ENCODE results near the gene LENG8. TPM values are rescaled to one million over a fixed set of nuclear protein-coding genes. Genes with fewer than 3 reads are reported as not detected.

The LENG8 gene
- total and polyA plus RNA-seq, 2 of the 8 experiments (the other 6 are each of a cell fraction or from before 2014, with no cell fraction given): 62.2 to 108 TPM

DNA sequence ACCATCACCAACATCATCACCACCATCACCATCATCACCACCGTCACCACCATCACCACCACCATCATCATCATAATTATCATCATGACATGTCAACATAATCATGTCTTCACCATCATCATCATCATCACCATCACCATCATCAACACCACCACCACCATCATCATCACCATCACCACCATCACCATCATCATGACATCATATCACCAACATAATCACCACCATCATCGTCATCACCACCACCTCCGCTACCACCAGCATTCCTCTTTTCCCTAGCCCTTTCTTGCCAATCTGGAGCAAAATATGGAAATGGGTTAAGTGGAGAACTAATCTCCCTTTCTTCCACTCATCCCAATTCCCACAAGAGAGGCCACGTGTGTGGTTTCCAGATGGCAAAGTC, 34.8 kb upstream of the LENG8 start:
- Histone ChIP-seq H3K79me1 (ENCODE audit: low read depth, low read length) (peaks cover 11% of the 10 kb centered on the region; the same call in 1 of the 2 replicates), H3K14ac (ENCODE audit: insufficient read length) (no peak overlapping the region), H2BK20ac (ENCODE audit: low read length) (no peak overlapping the region), H3K27me3 (replicated peaks in 1 of 4; ENCODE audit: control insufficient read depth in 3 of 4, extremely low read depth in 1 of 4, insufficient read depth in 3 of 4, low read length in 3 of 4) (peaks cover 6 to 25% (median 21%) of the 10 kb centered on the region in 4 experiments), H3K56ac (replicated peaks; ENCODE audit: insufficient read length, low read depth, low read length) (no peak overlapping the region), H3K27ac (ENCODE audit: low read depth, low read length) (no peak overlapping the region), H2BK120ac (replicated peaks; ENCODE audit: low read depth, low read length) (no peak overlapping the region), H2AK5ac (ENCODE audit: low read depth, low read length) (0 out of 2 replicates have a peak overlapping the region, but pooled peaks have one; percentile 59), H3K9ac (replicated peaks in 1 of 4; ENCODE audit: extremely low read depth in 1 of 4, low read depth in 3 of 4, low read length in 3 of 4) (no peak overlapping the region), H3K4me3 (ENCODE audit: extremely low read depth in 1 of 4, insufficient read depth in 2 of 4, low read depth in 3 of 4, low read length in 4 of 4) (no peak overlapping the region), H3K9me3 (ENCODE audit: insufficient read depth in 2 of 2, low read depth in 1 of 2, low read length in 1 of 2) (peaks cover 0 to 6% of the 10 kb centered on the region in 2 experiments; a peak in 1 of 4 replicates), H3K18ac (ENCODE audit: extremely low read depth, low read length) (no peak overlapping the region), H2BK5ac (ENCODE audit: low read depth, low read length) (no peak overlapping the region), H3K4ac (replicated peaks; ENCODE audit: insufficient read length, low read depth, low read length) (no peak overlapping the region), H3K79me2 (ENCODE audit: control insufficient read depth in 1 of 2, insufficient read depth in 2 of 2, low read length in 2 of 2) (peaks cover 7 to 8% of the 10 kb centered on the region in 2 experiments; a peak in 2 of 4 replicates), H4K5ac (ENCODE audit: insufficient read length, low read depth, low read length) (no peak overlapping the region), H3K4me2 (ENCODE audit: insufficient read depth in 1 of 2, low read depth in 2 of 2, low read length in 2 of 2) (no peak overlapping the region; a peak in 1 of 4 replicates), H3K23ac (ENCODE audit: insufficient read length) (no peak overlapping the region), H4K8ac (ENCODE audit: extremely low read depth, insufficient read depth, low read length) (no peak overlapping the region), H2BK15ac (ENCODE audit: low read length) (no peak overlapping the region), H2BK12ac (ENCODE audit: low read depth, low read length) (peak overlapping the region; percentile 71; the same call in 1 of the 2 replicates), H3K4me1 (replicated peaks in 1 of 4; ENCODE audit: control insufficient read depth in 3 of 4, insufficient read depth in 4 of 4, low read length in 3 of 4) (peaks cover 4 to 26% (median 18%) of the 10 kb centered on the region in 4 experiments), H4K91ac (replicated peaks; ENCODE audit: insufficient read length, low read length) (no peak overlapping the region), H4K20me1 (replicated peaks in 1 of 2; ENCODE audit: control insufficient read depth in 1 of 2, insufficient read depth in 2 of 2, low read length in 2 of 2) (peaks cover 0 to 7% of the 10 kb centered on the region in 2 experiments), H3K23me2 (ENCODE audit: low read depth, low read length) (peaks cover 26% of the 10 kb centered on the region), H2AFZ (ENCODE audit: low read length) (no peak overlapping the region), H3K36me3 (ENCODE audit: control insufficient read depth in 2 of 4, insufficient read depth in 4 of 4, low read length in 3 of 4) (peaks cover 0 to 7% (median 0%) of the 10 kb centered on the region in 4 experiments; a peak in 3 of 8 replicates)
- POLR2A ChIA-PET (ENCODE audit: partially characterized antibody): no interaction called here
- 92% methylated on average over 4 of the region's 4 CpGs; no CpG with 5 or more reads in 1 of the 2 experiments for WGBS, 2 experiments (ENCODE audit: extremely low coverage in 1 of 2, insufficient coverage in 1 of 2, insufficient read length in 1 of 2, insufficient replicate concordance in 2 of 2, low coverage in 1 of 2, low lambda C conversion rate in 2 of 2, missing lambda C conversion rate in 1 of 2)
- DNase-seq (ENCODE audit: low read depth in 1 of 2, low spot score in 2 of 2): no peak
- no peak for FAIRE-seq
- CTCF ChIA-PET (ENCODE audit: partially characterized antibody): interaction anchor here (2.7 kb wide), 1 partner anchor 14 kb away, joined by 39 read pairs; no protein-coding TSS in a partner anchor
- TF ChIP-seq BACH1 (IDR thresholded peaks at IDR 0.05; ENCODE audit: low read length) (no peak), TEAD4 (IDR thresholded peaks at IDR 0.05; ENCODE audit: low read depth, low read length) (no peak), CHD2 (IDR thresholded peaks at IDR 0.05; ENCODE audit: low read length) (no peak), CREB1 (IDR thresholded peaks at IDR 0.05) (no peak), CTBP2 (IDR thresholded peaks at IDR 0.05; ENCODE audit: borderline replicate concordance, insufficient read depth, insufficient read length, low read length) (no peak), MAFK (IDR thresholded peaks at IDR 0.05; ENCODE audit: low read depth, low read length) (no peak), TAF7 (optimal IDR thresholded peaks at IDR 0.05; ENCODE audit: borderline replicate concordance, low read depth, low read length) (no peak), TBP (IDR thresholded peaks at IDR 0.05; ENCODE audit: low read depth, low read length) (no peak), JUN (IDR thresholded peaks at IDR 0.05; ENCODE audit: low read depth, low read length) (no peak), SP1 (IDR thresholded peaks at IDR 0.05; ENCODE audit: low read depth, low read length) (no peak), EP300 (IDR thresholded peaks at IDR 0.05; ENCODE audit: borderline replicate concordance in 1 of 2, low read depth in 2 of 2, low read length in 2 of 2) (no peak), KDM5A (IDR thresholded peaks at IDR 0.05; ENCODE audit: low read length) (no peak), CBX5 (IDR thresholded peaks at IDR 0.05; ENCODE audit: low read depth, low read length) (no peak), RXRA (IDR thresholded peaks at IDR 0.05; ENCODE audit: insufficient read depth, low read depth, low read length) (no peak), SRF (IDR thresholded peaks at IDR 0.05; ENCODE audit: low read depth, low read length) (no peak)

All from H1 (cell line).